H9 (cell line): Measurements from ENCODE around the gene WDR4. TPM values are rescaled to one million over a fixed set of nuclear protein-coding genes. Genes with fewer than 3 reads are reported as not detected.

Experiments used
- DNase-seq: peaks from one replicate; pipeline ENCODE4 v3.0.0-alpha.2; 2017
- H2AFZ ChIP-seq: one replicate; pipeline ENCODE4 v1.6.1; 2013; ENCODE audit warnings: mild to moderate bottlenecking, low read length, control low read depth, moderate library complexity
- H2AK5ac ChIP-seq: 2 replicates; pipeline ENCODE4 v1.6.1; 2013; ENCODE audit warnings: low read length, control low read depth, mixed read lengths; ENCODE audit not compliant: insufficient read length
- H2BK120ac ChIP-seq: one replicate; pipeline ENCODE4 v1.6.1; 2013; ENCODE audit warnings: low read depth, mild to moderate bottlenecking, low read length, control low read depth, inconsistent platforms; ENCODE audit not compliant: poor library complexity, severe bottlenecking
- H2BK12ac ChIP-seq: 2 replicates; pipeline ENCODE4 v1.6.1; 2013; ENCODE audit warnings: low read length, control low read depth, mixed read lengths, low read depth; ENCODE audit not compliant: insufficient read length
- H2BK15ac ChIP-seq: 2 replicates; pipeline ENCODE4 v1.6.1; 2013; ENCODE audit warnings: low read depth, low read length, control low read depth
- H2BK20ac ChIP-seq: one replicate; pipeline ENCODE4 v1.6.1; 2013; ENCODE audit warnings: low read depth, mild to moderate bottlenecking, low read length, control low read depth, inconsistent platforms; ENCODE audit not compliant: poor library complexity, severe bottlenecking
- H2BK5ac ChIP-seq: 2 replicates; pipeline ENCODE4 v1.6.1; 2013; ENCODE audit warnings: low read length, control low read depth, mixed read lengths; ENCODE audit not compliant: insufficient read length
- H3K14ac ChIP-seq: 2 replicates; pipeline ENCODE4 v1.6.1; 2013; ENCODE audit warnings: low read length, control low read depth; ENCODE audit not compliant: insufficient read depth
- H3K18ac ChIP-seq: 2 replicates; pipeline ENCODE4 v1.6.1; 2013; ENCODE audit warnings: low read depth, mild to moderate bottlenecking, mixed read lengths, low read length, control low read depth; ENCODE audit not compliant: insufficient read length
- H3K23ac ChIP-seq: 2 replicates; pipeline ENCODE4 v1.6.1; 2013; ENCODE audit warnings: low read length, control low read depth, mixed read lengths, low read depth; ENCODE audit not compliant: insufficient read length
- H3K23me2 ChIP-seq: 2 replicates; pipeline ENCODE4 v1.6.1; 2013; ENCODE audit warnings: low read depth, mild to moderate bottlenecking, mixed read lengths, low read length, control low read depth; ENCODE audit not compliant: insufficient read length, poor library complexity, severe bottlenecking
- H3K27ac ChIP-seq: 2 replicates; pipeline ENCODE4 v1.5.1; 2013; ENCODE audit warnings: low read length, control low read depth, mixed read lengths, low read depth; ENCODE audit not compliant: insufficient read length
- H3K27me3 ChIP-seq: 2 replicates; pipeline ENCODE4 v1.6.1; 2013; ENCODE audit warnings: low read length, control low read depth, inconsistent platforms; ENCODE audit not compliant: insufficient read depth
- H3K4ac ChIP-seq: 2 replicates; pipeline ENCODE4 v1.6.1; 2013; ENCODE audit warnings: low read depth, mild to moderate bottlenecking, control low read depth, inconsistent platforms, low read length, moderate library complexity
- H3K4me1 ChIP-seq: 2 replicates; pipeline ENCODE4 v1.6.1; 2013; ENCODE audit warnings: low read length, control low read depth, inconsistent platforms; ENCODE audit not compliant: insufficient read depth
- H3K4me2 ChIP-seq: 2 replicates; pipeline ENCODE4 v1.6.1; 2013; ENCODE audit warnings: low read length, control low read depth, mixed read lengths; ENCODE audit not compliant: insufficient read length, insufficient read depth
- H3K56ac ChIP-seq: 2 replicates; pipeline ENCODE4 v1.6.1; 2013; ENCODE audit warnings: low read depth, mild to moderate bottlenecking, mixed read lengths, low read length, control low read depth; ENCODE audit not compliant: insufficient read length
- H3K79me1 ChIP-seq: 2 replicates; pipeline ENCODE4 v1.6.1; 2013; ENCODE audit warnings: low read depth, mild to moderate bottlenecking, moderate library complexity, low read length, control low read depth, inconsistent platforms; ENCODE audit not compliant: insufficient read depth, poor library complexity, severe bottlenecking
- H3K79me2 ChIP-seq: 2 replicates; pipeline ENCODE4 v1.6.1; 2013; ENCODE audit warnings: low read length, control low read depth, inconsistent platforms; ENCODE audit not compliant: insufficient read depth
- H3K9ac ChIP-seq: 2 replicates; pipeline ENCODE4 v1.6.1; 2013; ENCODE audit warnings: low read length, control low read depth, mixed read lengths; ENCODE audit not compliant: insufficient read length; ENCODE audit errors: extremely low read depth
- H3K9me3 ChIP-seq: one replicate; pipeline ENCODE4 v1.6.1; 2013; ENCODE audit warnings: low read depth, low read length, inconsistent platforms; ENCODE audit not compliant: control insufficient read depth
- H3T11ph ChIP-seq: one replicate; pipeline ENCODE4 v1.6.1; 2013; ENCODE audit warnings: mild to moderate bottlenecking, low read length, control low read depth, inconsistent platforms
- H4K20me1 ChIP-seq: one replicate; pipeline ENCODE4 v1.6.1; 2013; ENCODE audit not compliant: control insufficient read depth, insufficient read length, insufficient read depth
- H4K5ac ChIP-seq: 2 replicates; pipeline ENCODE4 v1.6.1; 2013; ENCODE audit warnings: low read depth, mild to moderate bottlenecking, mixed read lengths, low read length, control low read depth; ENCODE audit not compliant: insufficient read length
- H4K8ac ChIP-seq: replicated peaks from 2 replicates; pipeline ENCODE4 v1.6.1; 2013; ENCODE audit warnings: low read length, control low read depth, mixed read lengths, low read depth; ENCODE audit not compliant: insufficient read length
- H4K91ac ChIP-seq: 2 replicates; pipeline ENCODE4 v1.6.1; 2013; ENCODE audit warnings: low read depth, mild to moderate bottlenecking, moderate library complexity, mixed read lengths, low read length, control low read depth; ENCODE audit not compliant: insufficient read length
- H3K27ac Mint-ChIP-seq, 3 experiments: 2 replicates in 2 of 3; 3 replicates in 1 of 3; pipeline ENCODE4 v1.8.0; 2020 to 2021; ENCODE audit warnings: mixed read lengths in 3 of 3, mild to moderate bottlenecking in 1 of 3, moderate library complexity in 1 of 3
- H3K27me3 Mint-ChIP-seq: 2 replicates; pipeline ENCODE4 v1.8.0; 2021; ENCODE audit warnings: low read depth, mild to moderate bottlenecking, moderate library complexity, mixed read lengths
- H3K36me3 Mint-ChIP-seq, 3 experiments: 2 replicates in 2 of 3; 3 replicates in 1 of 3; pipeline ENCODE4 v1.8.0; 2020 to 2021; ENCODE audit warnings: low read depth in 3 of 3, mixed read lengths in 3 of 3; ENCODE audit not compliant: insufficient read depth in 1 of 3
- H3K4me1 Mint-ChIP-seq, 2 experiments: 2 replicates each; pipeline ENCODE4 v1.8.0; 2020; ENCODE audit warnings: mixed read lengths in 2 of 2
- H3K4me3 Mint-ChIP-seq, 2 experiments: 2 replicates in 1 of 2; 3 replicates in 1 of 2; pipeline ENCODE4 v1.8.0; 2020 to 2021; ENCODE audit warnings: mild to moderate bottlenecking in 2 of 2, mixed read lengths in 2 of 2, moderate library complexity in 1 of 2
- H3K9me3 Mint-ChIP-seq, 2 experiments: 2 replicates in 1 of 2; 3 replicates in 1 of 2; pipeline ENCODE4 v1.8.0; 2020; ENCODE audit warnings: mild to moderate bottlenecking in 2 of 2, mixed read lengths in 2 of 2, moderate library complexity in 1 of 2
- WGBS: extraction: QIAGEN DNeasy Blood & Tissue Kit; methylation state at CpG from one replicate; pipeline ENCODE4 v1.1.7; 2013; ENCODE audit warnings: missing lambda C conversion rate, low lambda C conversion rate, mixed read lengths; ENCODE audit not compliant: insufficient read length; ENCODE audit errors: extremely low coverage; 5-methylcytosine and 5-hydroxymethylcytosine counted together
- total RNA-seq: library from RNA; stranded (reverse); gene quantifications from 2 replicates; pipeline ENCODE4 v1.2.1, GENCODE V29; 2021
- TF ChIP-seq, protein P1 (sequence below): fragments of 200-600 bp; sonication (generic); conservative IDR thresholded peaks from 3 replicates; pipeline ENCODE4 v1.8.0; 2021; ENCODE audit warnings: antibody characterized with exemption, mild to moderate bottlenecking

WDR4 gene
- total RNA-seq, 1 experiment from 2014 or later = 54.4 TPM

DNA sequence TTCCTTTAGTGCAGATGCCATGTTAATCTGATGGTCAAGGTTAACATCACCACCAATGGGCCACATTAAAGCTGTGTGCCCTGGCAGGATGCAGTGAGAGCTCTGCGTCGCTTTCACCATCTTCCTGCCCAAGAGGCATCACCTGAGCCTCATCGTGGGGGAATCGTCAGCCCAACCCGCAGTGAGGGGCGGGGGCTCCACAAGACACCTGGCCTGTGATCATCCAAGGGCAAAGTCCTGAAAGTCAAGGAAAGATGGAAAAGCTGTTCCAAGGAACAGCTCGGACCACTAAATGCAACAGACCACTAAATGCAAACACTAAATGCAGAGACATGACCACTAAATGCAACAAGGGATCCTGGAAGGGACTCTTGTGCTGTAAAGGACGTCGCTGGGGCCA is 49.9 kb downstream of the WDR4 start:
- TF ChIP-seq, protein P1, sequence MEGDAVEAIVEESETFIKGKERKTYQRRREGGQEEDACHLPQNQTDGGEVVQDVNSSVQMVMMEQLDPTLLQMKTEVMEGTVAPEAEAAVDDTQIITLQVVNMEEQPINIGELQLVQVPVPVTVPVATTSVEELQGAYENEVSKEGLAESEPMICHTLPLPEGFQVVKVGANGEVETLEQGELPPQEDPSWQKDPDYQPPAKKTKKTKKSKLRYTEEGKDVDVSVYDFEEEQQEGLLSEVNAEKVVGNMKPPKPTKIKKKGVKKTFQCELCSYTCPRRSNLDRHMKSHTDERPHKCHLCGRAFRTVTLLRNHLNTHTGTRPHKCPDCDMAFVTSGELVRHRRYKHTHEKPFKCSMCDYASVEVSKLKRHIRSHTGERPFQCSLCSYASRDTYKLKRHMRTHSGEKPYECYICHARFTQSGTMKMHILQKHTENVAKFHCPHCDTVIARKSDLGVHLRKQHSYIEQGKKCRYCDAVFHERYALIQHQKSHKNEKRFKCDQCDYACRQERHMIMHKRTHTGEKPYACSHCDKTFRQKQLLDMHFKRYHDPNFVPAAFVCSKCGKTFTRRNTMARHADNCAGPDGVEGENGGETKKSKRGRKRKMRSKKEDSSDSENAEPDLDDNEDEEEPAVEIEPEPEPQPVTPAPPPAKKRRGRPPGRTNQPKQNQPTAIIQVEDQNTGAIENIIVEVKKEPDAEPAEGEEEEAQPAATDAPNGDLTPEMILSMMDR = no peak
- Histone ChIP-seq H2BK20ac (no peak overlapping the region), H3K79me2 (no peaks in the 10 kb centered on the region), H4K8ac (no peak overlapping the region), H3K23me2 (no peaks in the 10 kb centered on the region), H3K27me3 (peaks cover 3% of the 10 kb centered on the region; the same call in 1 of the 2 replicates), H2BK12ac (no peak overlapping the region), H3K4me2 (no peak overlapping the region), H3K27ac (no peak overlapping the region), H2BK120ac (no peak overlapping the region), H3K18ac (no peak overlapping the region), H3T11ph (no peak overlapping the region), H3K9ac (no peak overlapping the region), H4K5ac (no peak overlapping the region), H3K79me1 (no peaks in the 10 kb centered on the region), H3K4ac (no peak overlapping the region), H3K4me1 (peaks cover 4% of the 10 kb centered on the region; the same call in 1 of the 2 replicates), H3K14ac (no peak overlapping the region), H3K9me3 (no peaks in the 10 kb centered on the region), H4K91ac (no peak overlapping the region), H2BK5ac (no peak overlapping the region), H3K56ac (no peak overlapping the region), H2AFZ (no peak overlapping the region), H2BK15ac (no peak overlapping the region), H2AK5ac (no peak overlapping the region), H4K20me1 (no peaks in the 10 kb centered on the region), H3K23ac (no peak overlapping the region)
- no peak overlapping the region for H3K4me3 Mint-ChIP-seq
- peaks cover 12 to 15% of the 10 kb centered on the region in 2 experiments for H3K4me1 Mint-ChIP-seq
- DNase-seq = no peak
- H3K27ac Mint-ChIP-seq = no peak overlapping the region
- H3K36me3 Mint-ChIP-seq = peaks cover 0 to 3% (median 0%) of the 10 kb centered on the region in 3 experiments; a peak in 2 of 7 replicates
- no CpG with 5 or more reads among the region's 9 CpGs for WGBS
- peaks cover 24 to 26% of the 10 kb centered on the region in 2 experiments; a peak in 4 of 5 replicates for H3K9me3 Mint-ChIP-seq
- H3K27me3 Mint-ChIP-seq = peaks cover 95% of the 10 kb centered on the region
